NAMALWA (cell line): ENCODE data around the gene CALN1.
"Not testable (repeated sequence)": the region's sequence is repeated elsewhere in the genome, so short reads cannot be mapped to it uniquely, and the experiment has no call there.

ENCODE experiments used
- DNase-seq: peaks from one replicate; pipeline ENCODE4 v3.0.0-alpha.2; 2015; ENCODE audit warnings: low spot score

CALN1 gene

GRCh38 chr7:71974611-71975010, 437.5 kb downstream of the CALN1 start:
- DNase-seq = no peak

DNA sequence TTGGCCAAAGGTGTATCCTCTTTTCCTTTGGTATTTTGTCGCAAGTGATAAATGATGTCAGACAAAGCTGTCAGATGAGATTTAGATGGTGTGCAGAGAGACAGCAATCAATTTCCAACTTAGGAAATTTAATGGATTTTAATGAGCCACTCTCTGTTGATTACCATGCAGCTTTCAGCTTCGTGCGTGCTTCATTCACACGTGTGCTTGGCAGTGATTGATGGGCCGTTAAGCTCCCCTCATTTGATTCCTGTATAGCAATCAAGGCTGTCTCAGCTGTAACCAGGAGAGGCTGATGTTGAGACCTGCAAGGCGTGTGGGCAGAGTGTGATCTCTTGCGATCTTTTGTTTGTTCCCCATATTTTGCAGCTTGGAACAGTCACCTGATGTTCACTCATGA, 439.6 kb downstream of the CALN1 start:
- DNase-seq = no peak

- DNase-seq = no peak
These were observed 441.4 kb downstream of the CALN1 start for GRCh38 chr7:71970725-71971124.

DNA sequence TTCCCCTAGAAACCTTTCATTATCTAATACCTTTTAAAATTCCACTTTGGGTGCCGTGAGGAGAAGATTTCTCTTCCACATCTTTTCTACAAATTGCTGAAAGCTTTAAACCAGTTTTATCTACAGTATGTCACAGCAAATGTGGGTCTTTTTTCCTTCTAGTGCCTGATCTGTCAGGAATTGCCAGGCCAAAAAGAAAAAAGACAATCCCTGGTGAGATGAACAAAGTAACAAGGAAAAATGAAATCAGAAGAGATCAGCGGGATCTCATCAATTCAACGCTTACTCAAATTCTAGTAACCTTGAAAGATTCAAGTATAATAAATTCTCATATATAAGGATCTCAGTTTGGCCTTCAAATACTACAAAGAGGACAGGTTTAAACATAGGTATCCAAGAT, 449.5 kb downstream of the CALN1 start:
- DNase-seq = no peak

- no peak for DNase-seq
These were observed 450.9 kb downstream of the CALN1 start for GRCh38 chr7:71961283-71961682.

DNA sequence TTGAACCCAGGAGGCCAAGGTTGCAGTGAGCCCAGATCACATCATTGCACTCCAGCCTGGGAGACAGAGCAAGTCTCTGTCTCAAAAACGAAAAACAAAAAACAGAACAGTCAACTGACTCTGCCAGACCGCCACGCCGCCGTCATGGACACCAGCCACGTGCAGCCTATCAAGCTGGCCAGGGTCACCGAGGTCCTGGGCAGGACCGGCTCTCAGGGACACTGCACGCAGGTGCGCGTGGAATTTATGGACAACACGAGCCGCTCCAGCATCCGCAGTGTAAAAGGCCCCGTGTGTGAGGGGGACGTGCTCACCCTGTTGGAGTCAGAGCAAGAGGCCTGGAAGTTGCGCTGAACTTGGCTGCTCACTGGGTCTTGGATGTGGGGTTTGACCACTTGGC, 470.0 kb downstream of the CALN1 start:
- no peak for DNase-seq

DNA sequence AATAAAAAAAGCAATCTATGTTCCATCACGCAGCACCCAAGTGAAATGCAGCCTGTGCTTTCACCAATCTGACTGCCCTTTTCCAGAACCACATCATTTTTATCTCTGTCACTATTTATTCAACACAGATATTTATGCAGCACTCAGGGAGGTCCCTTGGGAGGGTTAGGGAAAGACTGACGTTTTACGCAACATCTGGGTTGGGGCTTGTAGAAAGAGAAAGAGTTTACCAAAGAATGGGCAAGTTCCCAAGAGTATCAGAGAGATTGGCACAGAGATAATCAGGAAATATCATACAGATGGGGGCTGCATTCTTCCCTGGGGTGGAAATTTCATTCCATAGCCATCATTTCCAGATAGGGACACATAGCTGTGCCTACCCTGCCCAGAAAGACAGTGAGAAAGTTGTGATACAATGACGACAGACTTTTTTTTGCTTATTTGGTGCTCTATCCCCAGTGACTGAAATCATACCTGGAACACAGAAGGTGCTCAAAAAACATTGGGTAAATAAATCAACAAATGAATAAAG, 474.2 kb downstream of the CALN1 start:
- DNase-seq = no peak

DNA sequence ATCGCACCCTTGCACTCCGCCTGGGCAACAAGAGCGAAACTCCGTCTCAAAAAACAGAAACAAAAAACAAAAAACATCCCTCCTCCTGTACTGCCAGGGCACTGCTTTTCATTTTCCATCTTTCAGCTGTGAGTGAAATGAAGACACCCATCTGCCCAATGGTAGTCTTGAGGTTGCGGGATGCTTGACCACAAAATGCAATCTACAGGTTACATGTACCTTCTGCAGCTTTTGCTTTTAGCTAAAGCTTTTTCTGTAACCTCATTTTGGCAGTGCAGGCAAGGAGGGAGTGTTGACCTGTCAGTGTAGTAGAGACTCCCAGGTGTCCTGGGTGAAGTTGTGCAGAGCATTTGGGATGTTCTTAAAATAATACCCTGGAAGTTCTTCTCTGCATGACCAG, 476.5 kb downstream of the CALN1 start:
- no peak for DNase-seq

- no peak for DNase-seq
These were observed 478.7 kb downstream of the CALN1 start for GRCh38 chr7:71933426-71933825.

- DNase-seq = peak; percentile 13
These were observed 486.5 kb downstream of the CALN1 start for GRCh38 chr7:71925663-71926062.

DNA sequence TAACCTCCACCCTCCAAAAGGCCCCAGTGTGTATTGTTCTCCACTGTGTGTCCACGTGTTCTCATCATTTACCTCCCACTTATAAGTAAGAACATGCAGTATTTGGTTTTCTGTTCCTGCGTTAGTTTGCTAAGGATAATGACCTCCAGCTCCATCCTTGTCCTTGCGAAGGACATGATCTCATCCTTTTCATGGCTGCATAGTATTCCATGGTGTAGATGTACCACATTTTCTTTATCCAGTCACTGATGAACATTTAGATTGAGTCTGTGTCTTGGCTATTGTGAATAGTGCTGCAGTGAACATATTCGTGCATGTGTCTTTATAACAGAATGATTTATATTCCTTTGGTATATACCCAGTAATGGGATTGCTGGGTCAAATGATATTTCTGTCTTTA, 497.9 kb downstream of the CALN1 start:
- DNase-seq = not testable (repeated sequence)

DNA sequence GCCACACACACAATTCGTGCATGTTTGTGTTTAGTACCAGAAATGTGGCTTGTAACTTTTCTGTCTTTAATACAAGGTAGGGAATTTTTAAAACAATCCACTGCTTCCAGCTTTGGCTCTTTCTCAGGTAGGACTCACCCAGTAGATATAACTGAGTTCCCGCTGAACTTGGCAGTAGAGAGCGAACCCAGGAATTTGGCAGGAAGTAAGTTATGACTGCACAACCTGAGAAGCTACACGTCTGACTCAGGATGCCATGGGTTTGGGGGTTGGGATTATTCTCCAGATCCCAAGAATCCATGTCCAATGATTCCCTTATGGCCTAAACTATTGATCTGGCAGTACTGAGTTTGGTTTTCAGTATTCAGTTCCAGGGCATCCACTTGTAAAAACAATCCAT, 499.7 kb downstream of the CALN1 start:
- no peak for DNase-seq

DNA sequence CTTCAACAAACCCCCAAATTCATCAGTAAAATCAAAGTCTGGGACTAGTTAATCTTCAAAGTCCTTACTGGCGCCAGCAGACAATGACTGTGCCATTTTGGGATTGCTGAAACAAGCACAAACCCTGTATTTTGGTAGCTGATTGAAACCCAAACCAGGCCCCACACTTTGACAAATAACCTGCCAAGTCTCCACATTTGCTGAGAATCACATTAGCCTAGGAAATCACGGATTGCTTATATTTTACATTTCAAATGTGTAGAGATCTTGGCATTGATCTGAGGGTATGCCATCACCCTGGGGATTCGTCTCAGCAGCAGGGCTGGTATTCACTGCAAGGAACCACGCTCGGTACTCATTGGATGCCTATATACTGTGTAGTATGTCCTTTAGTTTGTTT, 501.1 kb downstream of the CALN1 start:
- DNase-seq = no peak

DNA sequence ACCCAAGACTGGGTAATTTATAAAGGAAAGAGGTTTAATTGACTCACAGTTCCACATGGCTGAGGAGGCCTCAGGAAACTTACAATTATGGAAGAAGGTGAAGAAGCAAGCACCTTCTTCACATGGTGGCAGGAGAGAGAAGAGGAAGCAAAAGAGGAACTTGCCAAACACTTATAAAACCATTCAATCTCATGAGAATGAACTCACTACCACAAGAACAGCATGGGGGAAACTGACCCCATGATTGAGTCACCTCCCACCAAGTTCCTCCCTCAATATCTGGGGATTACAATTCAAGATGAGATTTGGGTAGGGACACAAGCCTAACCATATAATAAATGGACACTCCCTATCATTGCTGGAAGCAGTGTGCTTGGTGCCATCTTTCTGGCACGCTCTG, 506.3 kb downstream of the CALN1 start:
- DNase-seq = no peak

GRCh38 chr7:71904484-71904883, 507.7 kb downstream of the CALN1 start:
- no peak for DNase-seq

DNA sequence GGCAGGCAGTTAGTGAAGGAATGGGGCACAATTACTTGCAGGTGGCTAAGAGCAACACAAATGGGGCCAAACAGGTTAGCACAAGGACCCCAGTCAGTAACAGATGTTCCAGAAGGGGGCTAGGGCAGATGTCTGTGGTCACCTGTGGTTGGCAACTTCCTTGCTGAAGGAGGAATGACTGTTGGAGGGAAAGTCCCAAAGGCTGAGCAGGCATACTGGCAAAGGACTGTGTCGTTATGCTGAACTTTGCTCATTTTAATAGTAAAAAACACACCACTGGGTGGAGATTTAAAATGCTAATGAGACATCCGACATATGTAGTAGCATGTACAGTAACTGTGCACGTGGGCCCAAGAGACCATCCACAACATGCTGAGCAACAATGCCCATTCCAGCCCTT, 511.6 kb downstream of the CALN1 start:
- peak; percentile 52 for DNase-seq

- no peak for DNase-seq
These were observed 515.6 kb downstream of the CALN1 start for GRCh38 chr7:71896535-71896934.

DNA sequence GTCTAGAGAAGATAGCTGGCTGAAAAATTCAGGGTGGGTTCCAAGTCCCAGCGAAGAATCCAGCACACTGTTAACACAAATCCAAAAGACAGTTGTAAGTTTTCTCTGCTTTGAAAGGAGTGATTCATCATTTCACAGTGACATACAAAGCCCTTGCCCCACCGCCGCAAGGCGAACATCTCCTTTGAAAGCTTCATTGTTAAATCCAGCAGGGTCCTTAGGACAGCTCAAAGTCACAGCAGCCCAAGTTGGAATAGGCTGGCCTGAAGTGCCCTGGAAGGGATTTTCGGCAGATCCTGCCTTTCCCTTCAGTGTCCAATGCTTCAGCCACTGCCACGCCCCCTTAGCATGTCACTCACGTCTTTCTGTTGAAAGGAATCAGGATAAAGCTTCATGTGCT, 526.1 kb downstream of the CALN1 start:
- DNase-seq = no peak

GRCh38 chr7:71885487-71885886, 526.7 kb downstream of the CALN1 start:
- no peak for DNase-seq

GRCh38 chr7:71883415-71883814, 528.7 kb downstream of the CALN1 start:
- DNase-seq = no peak

- no peak for DNase-seq
These were observed 540.7 kb downstream of the CALN1 start for GRCh38 chr7:71871446-71871845.

GRCh38 chr7:71870812-71871211, 541.3 kb downstream of the CALN1 start:
- DNase-seq = no peak

GRCh38 chr7:71868797-71869196, 543.3 kb downstream of the CALN1 start:
- DNase-seq = no peak

DNA sequence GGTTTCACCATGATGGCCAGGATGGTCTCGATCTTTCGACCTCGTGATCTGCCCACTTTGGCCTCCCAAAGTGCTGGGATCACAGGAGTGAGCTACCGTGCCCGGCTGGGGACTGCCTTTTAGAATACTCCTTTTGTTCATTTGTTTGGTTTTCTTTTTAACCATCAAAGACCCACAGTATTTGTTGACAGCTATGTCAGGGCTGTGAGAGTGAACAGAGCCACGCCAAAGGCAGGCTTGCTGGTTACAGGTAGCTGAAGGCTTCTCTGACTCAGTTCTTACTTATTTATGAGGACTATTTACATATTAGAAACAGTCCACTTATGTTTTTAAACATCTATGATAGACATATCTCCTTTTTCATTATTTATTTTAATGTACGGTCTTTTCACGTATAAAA, 544.5 kb downstream of the CALN1 start:
- no peak for DNase-seq

- DNase-seq = no peak
These were observed 547.0 kb downstream of the CALN1 start for GRCh38 chr7:71865172-71865571.
